Measurements from ENCODE around the gene ITGA6.

The ITGA6 gene

DNA sequence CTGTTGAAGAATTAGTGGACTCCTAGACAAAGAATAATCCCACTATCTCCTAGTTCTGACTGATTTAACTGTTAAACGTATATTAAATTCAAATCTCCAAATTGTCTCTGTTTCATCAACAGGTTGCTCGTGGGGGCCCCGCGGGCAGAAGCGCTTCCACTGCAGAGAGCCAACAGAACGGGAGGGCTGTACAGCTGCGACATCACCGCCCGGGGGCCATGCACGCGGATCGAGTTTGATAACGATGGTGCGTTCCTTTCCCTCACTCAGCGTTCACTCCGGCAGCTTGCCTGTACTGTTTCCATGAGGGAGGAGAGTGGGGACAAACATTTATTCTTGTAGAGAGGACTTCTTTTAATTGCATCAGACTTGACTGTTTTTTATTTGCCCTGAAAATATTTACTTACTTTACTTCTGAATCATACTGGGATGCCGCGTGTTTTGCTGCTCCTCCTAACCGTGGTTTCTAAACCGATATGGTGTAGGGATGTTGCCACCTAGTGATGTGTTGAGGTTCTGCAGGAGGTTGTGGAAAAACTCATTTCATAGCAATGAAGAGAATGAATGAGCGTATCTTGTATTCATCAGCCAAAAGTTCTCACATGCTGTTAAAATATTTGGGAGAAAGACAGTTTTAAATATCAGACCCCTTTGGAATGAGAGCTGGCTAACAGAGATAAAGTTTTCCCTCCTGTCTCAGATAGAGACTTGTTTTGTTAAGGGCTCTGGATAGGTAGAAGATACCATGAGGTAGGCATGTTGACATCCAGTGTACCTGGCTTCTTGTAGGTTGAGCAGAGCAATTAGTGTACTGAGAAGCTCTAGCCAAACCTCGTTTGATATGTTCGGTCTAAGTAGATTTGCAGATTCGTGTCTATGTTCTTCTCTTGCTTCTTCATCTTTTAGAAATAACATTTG, 38.3 kb downstream of the ITGA6 start:
- DNase-seq (ENCODE audit: low read depth in 2 of 2) = peak; percentile 37 to 49

DNA sequence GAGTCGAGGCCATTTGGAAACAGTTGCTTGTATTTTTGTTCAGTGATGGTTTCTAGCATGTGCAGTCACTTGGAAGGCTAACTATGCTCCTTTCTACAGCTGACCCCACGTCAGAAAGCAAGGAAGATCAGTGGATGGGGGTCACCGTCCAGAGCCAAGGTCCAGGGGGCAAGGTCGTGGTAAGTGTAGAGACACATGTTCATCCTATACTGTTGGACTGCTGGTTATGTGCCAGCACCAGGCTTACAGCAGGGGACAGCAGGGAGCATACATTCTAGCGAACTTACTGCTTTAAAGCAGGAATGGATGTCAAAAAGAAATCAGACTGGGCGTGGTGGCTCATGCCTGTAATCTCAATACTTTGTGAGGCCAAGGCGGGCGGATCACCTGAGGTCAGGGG, 40.0 kb downstream of the ITGA6 start:
- no peak for DNase-seq (ENCODE audit: low read depth in 2 of 2)

DNA sequence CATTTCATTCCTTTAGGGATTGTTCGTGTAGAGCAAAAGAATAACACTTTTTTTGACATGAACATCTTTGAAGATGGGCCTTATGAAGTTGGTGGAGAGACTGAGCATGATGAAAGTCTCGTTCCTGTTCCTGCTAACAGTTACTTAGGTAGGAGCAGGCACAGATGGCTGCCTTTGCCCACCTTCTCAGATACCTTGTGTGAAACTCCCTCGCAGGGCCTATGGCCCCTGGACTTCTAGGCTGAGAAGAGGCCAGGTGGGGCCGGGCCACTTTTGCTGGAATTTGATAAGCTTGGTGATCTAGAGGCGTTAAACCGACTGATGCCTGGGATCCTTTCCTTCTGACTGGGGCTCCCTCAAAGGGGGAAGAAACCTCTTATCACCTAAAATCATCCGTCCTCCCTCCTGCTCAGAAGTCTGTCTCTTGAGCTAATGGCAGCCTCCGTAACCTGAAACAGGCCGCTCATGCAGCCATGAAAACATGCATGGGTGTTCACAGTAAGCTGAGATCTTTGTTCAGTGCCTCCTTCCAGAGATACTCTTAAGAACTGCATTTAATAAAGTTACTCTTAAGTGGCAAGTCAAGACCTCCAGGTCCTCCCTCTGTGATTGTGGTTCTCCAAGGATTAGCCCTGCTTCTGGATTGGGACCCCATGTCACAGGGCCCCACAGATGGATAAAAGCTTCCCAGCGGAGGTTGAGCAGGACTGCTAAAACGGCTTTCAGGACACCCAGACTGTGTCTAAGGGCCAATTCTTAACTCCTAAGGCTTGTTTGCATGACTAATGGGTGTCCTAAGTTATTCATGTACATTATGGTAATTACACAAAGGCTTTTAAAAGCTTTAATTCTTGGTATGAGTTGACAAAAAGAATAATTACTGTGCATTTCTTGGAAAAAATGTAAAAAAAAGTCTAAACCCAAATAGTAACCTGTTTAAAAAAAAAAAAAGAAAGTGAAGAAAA, 43.9 kb downstream of the ITGA6 start:
- DNase-seq (ENCODE audit: low read depth in 2 of 2) = no peak

DNA sequence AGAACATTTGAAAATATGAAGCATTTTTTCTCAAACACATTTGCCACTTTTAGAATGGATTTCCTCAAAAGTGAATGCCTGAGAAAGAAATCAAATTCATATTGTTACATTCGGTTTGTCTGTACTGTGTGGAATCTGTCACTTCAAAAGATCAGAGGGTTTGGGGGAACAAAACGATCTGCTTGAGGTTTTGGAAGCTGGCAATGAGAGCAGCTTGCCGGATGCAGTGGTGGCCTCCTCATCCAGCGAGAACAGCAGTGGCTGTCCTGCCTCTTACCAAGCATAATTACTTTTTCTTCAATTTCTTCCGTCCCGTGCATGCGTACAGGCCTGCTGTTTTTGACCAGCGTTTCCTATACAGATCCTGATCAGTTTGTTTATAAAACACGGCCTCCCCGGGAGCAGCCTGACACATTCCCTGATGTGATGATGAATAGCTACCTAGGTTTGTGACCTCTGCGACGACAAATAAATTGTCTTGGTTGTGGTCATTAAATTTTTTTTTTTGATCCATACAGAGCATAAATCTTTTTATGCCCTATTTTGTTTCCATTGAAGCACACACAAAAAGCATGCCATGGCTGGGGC, 45.2 kb downstream of the ITGA6 start:
- DNase-seq (ENCODE audit: low read depth in 2 of 2) = no peak

DNA sequence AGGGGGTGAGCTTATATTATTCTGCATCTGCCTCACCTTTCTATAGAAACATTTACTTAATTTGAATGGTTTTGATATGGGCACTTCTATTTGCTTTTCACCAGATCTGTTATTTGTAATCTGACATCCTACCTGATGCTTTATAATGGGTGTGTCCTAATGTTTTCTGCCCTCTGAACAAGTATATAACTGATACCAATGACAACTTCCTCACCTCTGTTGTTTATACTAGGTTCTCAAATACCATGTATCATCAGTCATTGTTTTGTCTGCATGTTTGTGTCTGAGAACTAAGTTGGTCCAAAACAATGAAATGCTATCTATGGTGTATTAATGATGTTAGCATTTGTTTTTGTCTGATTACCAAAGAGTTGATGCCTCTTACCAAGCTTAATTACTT, 45.8 kb downstream of the ITGA6 start:
- no peak for DNase-seq (ENCODE audit: low read depth in 2 of 2)

DNA sequence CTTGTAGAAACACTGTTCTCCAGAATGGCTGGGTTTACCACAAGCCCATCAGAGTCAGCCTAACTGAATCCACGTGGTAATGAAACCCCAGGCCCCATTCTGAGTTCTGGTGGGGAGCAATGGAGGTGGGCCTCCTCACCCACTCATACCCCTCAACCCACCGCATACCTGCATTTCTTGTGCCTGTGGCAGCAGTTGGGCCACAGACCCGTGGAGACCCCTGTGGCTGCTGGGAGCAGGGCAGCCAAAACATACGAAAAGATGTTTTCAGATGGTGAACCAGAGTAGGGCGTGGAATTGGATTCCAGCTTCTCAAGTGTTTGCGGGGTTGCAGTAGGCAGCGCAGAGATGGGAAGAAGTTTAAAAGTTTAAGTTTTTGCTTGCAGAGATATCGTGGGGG, 51.0 kb downstream of the ITGA6 start:
- no peak for DNase-seq (ENCODE audit: low read depth in 2 of 2)

DNA sequence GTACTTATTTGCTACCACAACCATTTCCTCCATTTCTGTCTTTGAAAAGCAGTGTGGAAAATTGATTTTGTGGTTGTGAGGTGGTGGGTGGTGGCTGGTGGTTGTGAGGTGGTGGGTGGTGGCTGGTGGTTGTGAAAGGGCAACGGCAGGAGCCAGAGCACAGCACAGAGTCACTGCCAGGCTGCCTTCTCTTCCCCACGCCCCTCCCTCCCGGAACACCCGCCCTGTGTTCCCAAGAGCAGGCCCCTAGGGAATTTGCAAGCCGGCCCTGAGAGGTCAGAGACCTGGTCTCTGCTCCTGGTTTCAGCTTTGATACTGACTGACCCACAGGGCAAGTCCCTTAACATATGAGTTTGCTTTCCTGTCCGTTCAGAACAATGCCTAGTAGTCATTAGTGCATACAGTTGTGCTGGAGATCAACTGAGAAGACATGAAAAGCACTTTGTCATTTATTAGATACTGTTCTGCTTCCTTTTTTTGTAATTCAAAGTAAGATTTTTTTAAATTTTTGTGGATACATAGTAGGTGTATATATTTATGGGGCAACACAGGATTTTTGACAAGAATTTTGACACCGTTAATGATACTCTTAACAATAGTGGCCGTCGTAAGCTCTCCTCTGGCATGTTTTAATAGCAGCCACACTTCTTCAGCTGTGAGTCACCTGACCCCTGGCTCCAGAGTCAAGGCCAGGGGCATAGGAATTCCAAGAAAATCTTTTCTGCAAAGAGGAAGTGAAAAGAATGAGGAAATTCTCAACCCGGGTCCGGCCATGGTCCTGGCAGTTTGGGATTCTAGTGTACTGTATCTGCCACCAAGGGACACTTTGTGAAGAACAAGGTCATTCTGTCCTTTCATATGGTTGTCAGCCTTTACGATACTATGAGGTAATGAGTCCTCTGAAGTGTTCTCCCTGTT, 53.2 kb downstream of the ITGA6 start:
- DNase-seq (ENCODE audit: low read depth in 2 of 2) = no peak

DNA sequence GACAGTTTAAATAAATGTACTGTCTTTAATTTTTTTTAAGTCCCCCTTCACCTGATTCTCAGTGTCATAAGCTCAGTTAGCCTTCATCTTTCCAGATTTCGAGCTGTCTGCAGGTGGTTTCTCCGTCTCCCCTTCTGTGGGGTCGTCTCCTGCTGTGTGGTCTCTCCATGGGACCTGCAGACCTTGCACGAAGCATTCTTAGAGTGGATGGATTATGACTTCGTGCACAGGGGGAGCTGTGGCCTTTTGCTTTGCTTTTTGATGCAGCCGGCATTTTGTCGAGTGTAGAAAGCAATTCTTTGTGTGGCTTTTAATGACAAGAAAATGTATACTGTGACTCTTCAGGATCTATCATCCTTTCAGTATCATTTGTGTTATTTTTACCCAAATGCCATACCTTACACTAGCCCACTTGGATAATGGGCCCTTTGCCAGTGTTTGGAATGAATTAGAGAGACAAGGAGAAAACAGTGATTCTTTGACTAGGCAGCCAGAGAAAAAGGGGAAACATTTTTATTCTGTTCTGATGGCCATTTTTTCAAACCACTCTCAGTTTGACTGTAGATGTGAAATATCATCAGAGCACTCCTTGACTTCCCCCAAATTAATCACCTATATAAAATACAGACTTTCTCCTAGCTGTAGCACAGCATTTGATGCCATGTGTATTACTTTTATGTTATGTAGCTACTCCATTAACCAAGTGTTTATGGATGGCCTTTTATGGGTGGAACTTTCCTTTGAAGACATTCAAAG, 54.3 kb downstream of the ITGA6 start:
- DNase-seq (ENCODE audit: low read depth in 2 of 2) = no peak

DNA sequence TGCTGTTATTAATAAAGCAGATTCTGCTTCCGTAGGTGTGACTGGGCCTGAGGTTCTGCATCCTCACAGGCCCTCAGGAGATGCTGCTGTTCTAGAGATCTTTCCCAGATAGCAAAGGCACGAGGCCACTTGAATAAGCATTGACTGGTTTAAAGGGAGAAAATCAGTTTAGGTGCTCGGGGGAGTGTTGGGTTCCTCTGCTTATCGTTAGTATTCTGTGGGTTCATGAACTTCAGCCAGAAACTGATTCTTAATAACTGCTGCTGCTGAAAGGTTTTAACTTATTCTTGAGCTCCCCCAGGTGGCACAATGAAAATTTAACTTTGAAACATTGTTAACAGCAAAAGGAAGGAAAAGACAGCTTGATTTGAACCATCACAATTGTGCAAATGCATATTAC, 56.9 kb downstream of the ITGA6 start:
- DNase-seq (ENCODE audit: low read depth in 2 of 2) = no peak

DNA sequence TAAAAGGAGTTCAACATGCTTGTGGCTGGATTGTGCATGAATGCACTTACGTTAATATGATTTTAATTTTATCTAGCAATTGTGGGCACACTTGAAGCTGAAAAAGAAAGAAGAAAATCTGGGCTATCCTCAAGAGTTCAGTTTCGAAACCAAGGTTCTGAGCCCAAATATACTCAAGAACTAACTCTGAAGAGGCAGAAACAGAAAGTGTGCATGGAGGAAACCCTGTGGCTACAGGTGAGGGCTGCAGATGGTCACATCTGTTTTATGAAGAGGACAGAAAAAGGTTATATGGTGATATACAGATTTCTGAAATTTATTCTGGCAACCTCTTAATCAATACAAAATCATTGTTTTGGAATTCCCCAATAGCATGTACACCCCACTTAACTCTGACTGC, 57.3 kb downstream of the ITGA6 start:
- DNase-seq (ENCODE audit: low read depth in 2 of 2) = no peak

DNA sequence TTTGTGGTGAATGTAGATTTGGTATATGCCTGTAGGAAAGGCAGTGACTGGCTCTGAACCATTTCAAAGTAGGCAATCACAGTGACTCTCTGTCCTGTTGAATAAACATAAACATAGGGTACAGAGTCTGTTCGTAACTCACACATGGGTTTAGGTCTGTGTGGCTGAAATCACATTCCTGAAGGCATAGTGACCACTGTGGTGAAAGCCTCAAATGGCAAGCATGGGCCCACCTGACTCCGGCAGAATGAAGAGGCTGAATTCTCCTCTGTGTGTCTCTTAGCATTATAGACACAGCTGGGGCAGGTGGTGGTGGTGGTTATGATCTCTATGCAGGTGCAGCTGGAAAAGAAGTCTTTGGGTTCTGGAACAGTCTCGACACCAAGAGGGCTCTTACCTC, 61.2 kb downstream of the ITGA6 start:
- DNase-seq (ENCODE audit: low read depth in 2 of 2) = no peak

DNA sequence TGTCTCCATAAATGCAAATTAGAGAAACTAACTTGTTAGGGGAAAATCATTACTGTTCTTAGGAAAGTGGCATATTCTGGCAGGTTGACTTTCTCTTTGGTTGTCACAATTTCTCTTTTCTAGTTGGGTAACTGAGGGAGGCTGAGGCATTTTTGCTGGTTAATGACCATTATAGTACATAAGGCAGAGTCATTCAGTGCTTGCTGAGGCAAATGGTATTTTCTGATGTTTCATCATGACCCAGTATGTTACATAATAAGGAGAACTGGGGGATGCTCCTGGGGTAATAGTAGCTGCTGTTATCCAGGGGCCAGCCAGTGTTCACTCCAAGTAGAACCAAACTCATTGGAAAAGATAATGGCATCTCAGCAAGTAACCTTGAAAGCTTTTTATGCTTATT, 62.3 kb downstream of the ITGA6 start:
- no peak for DNase-seq (ENCODE audit: low read depth in 2 of 2)

DNA sequence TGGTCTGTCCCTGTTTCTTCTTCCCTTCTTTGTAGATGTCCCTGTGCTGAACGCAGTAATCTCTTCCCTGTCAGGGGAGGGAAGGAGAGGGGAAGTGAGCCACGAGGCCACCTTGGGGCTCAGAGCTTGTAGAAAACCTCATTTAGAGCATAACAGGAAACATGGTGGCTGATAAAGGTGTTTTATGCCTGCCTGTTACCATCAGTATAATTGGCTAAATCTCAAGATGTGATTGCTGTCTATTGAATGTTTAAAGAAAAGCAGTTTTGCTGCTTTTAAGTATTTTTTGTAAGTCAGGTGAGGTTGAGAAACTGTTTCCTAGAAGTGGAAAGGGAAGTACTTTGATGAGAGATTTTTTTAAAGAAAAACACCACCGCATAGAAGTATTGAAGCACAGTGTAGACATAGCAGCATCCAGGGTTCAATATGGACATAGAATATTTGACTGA, 68.8 kb downstream of the ITGA6 start:
- DNase-seq (ENCODE audit: low read depth in 2 of 2) = no peak

DNA sequence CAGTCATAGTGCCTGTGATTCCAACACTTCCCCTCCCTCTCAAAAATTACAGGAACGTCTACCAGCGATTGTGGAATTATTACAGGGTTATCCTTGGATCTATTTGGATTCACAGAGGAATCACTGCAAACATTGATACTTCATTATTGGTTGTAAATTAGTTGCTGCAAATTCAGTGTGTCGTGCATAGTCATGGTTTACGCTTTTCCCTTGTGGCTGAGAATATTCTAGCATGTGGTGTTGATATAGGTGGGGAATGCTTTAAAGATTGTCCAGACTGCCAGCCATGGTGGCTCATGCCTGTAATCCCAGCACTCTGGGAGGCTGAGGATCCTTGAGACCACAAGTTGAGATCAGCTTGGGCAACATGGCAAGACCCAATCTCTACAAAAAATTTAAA, 79.8 kb downstream of the ITGA6 start:
- no peak for DNase-seq (ENCODE audit: low read depth in 2 of 2)

DNA sequence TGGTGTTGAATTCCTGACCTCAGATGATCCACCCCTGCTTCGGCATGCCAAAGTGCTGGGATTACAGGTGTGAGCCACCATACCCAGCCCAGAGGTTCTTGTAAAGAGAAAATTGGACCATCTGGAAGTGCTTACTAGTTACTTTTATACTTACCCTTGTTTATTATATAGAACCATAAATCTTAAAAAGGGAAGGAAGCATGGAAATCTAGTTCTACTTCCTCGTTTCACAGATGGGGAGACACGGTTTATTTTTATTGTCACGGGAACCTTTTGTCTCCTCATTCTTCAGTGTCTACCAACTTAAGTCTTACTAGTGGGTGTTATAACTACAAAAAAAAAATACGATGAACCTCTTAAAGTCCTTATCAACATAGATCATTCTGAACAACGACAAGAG, 82.7 kb downstream of the ITGA6 start:
- DNase-seq (ENCODE audit: low read depth in 2 of 2) = no peak

DNA sequence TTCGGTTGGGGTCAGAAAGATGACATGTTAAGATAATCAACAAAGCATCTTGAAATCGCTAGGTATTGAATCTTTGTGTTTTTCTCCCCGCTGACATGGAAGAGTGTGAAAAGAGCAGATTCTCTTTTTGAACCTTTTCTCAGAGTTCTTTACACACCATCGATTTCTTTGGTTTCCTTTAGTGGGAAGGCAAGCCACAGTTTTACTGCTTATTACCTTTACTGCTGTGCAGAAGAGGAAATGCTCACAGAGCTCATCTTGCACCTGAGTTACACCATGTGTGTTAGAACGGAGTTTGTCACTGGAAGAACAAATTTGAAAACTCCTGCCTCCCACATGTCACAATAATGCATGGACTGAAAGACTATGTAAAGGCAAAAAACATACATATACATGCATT, 83.2 kb downstream of the ITGA6 start:
- DNase-seq (ENCODE audit: low read depth in 2 of 2) = no peak

DNA sequence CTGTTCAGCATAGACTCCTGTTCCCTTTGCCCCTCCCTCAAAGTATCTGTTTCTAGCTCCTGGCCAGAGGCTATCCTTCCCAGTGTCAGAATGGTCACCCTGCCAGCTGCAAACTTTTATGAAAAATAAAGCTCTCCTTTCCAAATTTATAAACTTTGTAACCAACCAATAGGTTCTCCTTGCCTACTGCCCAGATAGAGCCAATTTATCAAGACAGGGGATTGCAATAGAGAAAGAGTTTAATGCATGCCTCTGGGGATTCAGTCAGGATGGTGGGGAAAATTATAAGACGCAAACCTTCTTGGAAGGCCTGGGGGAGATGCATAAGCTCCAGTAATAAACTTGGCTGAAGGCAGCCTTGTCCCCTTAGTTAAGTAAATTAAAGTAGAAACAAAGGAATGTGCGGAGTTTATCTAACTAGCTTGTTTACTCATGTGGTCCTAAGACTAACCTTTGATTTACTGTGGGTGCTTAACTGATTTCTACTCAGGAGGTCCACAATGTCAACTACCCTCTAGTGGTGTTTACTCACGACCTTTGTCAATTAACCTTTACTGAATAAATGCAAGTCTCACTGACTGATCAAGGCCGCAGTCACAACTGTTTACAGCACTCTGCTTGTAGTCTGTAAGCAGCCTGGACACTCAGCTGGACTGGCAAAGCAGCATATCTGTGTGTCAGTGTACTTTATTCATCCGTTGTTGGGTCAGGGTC, 85.6 kb downstream of the ITGA6 start:
- no peak for DNase-seq (ENCODE audit: low read depth in 2 of 2)

DNA sequence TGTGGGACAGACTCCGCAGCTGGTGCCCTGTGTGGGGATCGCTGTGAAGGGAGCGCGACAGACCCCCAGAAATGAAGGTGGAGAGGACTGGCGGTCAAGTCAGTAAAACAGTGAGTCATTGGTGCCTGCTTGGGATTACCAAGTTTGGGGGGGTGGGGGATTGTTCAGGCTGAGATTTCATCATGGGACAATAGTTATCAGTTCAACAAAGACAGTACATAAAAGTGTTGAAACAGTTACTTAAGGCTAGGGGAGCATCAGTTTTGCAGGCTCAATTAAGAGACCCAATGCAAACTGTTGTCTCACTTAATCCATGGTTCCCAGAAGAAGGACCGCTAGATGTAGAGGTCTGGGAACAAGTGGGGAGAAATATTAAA, 86.1 kb downstream of the ITGA6 start:
- DNase-seq (ENCODE audit: low read depth in 2 of 2) = no peak

DNA sequence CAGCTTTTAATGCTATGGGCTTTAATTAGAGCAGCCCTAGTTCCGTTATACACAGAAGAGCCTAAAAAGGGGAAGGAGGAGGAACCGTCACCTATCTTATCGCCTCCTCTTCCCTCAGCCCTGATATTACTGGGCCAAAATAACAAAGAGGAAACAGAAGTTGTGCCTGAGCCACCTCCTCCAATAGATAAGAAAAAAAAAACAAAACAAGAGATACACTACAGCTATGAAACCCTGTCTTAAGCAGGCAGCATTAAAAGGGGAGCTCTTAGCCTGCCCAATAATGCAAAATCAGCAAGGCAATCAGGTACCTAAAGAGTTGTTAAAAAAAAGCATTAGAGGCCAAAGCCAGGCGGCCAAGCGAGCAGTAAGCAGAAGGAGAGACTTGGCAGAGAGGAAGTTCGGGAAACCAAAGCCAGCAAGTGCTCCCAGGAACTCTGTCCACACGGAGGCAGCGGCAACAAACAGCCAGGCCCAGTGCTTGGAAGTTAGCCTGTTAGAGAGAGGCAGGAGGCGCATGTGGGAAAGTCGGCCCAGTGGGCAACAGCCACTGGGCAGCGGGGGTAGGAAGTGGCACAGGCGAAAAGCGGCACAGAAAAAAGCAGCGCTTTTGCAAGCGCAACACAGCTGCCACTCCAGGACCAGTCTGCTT, 86.7 kb downstream of the ITGA6 start:
- DNase-seq (ENCODE audit: low read depth in 2 of 2) = no peak
